Kidney (tissue), 14 donors: ENCODE results near the gene IL1RAPL1. TPM values are rescaled to one million over a fixed set of nuclear protein-coding genes. Genes with fewer than 3 reads are reported as not detected.

ENCODE experiments used
- DNase-seq, 5 donors: peaks; one replicate each; pipeline ENCODE4 v3.0.0-alpha.2; 2013 to 2020
- FAIRE-seq: peaks from 2 replicates; lab custom pipeline; 2012; peaks lifted over from hg19 to GRCh38; lab: Jason Lieb, UNC
- H3K27ac ChIP-seq, 2 donors: one replicate each; pipeline ENCODE4 v1.7.0; 2013; ENCODE audit warnings: low read depth in 2 of 2, low read length in 2 of 2, inconsistent platforms in 1 of 2
- H3K27me3 ChIP-seq: one replicate; pipeline ENCODE4 v1.7.1; 2013; ENCODE audit warnings: low read length, inconsistent platforms; ENCODE audit not compliant: control insufficient read depth, insufficient read depth
- H3K36me3 ChIP-seq, 3 donors: one replicate each; pipeline versions ENCODE4 v1.7.0 to v1.7.1; 2013; ENCODE audit warnings: low read length in 3 of 3, control low read depth in 1 of 3, inconsistent platforms in 1 of 3; ENCODE audit not compliant: insufficient read depth in 3 of 3, control insufficient read depth in 2 of 3
- H3K4me1 ChIP-seq, 3 donors: one replicate each; pipeline versions ENCODE4 v1.7.0 to v1.7.1; 2013; ENCODE audit warnings: low read length in 3 of 3, inconsistent platforms in 1 of 3, low read depth in 1 of 3; ENCODE audit not compliant: control insufficient read depth in 2 of 3, insufficient read depth in 2 of 3
- H3K4me3 ChIP-seq, 3 donors: one replicate each; pipeline versions ENCODE4 v1.7.0 to v1.8.1; 2013; ENCODE audit warnings: low read length in 3 of 3, control low read depth in 1 of 3, inconsistent platforms in 1 of 3
- H3K9ac ChIP-seq, 3 donors: one replicate each; pipeline versions ENCODE4 v1.7.0 to v1.7.1; 2013; ENCODE audit warnings: low read length in 3 of 3, control low read depth in 1 of 3, inconsistent platforms in 1 of 3
- H3K9me3 ChIP-seq, 3 donors: one replicate each; pipeline versions ENCODE4 v1.7.0 to v1.7.1; 2013; ENCODE audit warnings: low read length in 3 of 3, control low read depth in 1 of 3, inconsistent platforms in 1 of 3; ENCODE audit not compliant: control insufficient read depth in 2 of 3, insufficient read depth in 1 of 3
- intact Hi-C: fragments of 100-400 bp; cut with DNase I; formaldehyde crosslinking; loops from one replicate; pipeline ENCODE4 v1.11.1; 2022
- polyA plus RNA-seq: library from polyadenylated mRNA; stranded (reverse); fragments of 350-450 nt; fragmentation: Illumina TruSeq; extraction: RNeasy Lipid Tissue Mini Kit (QIAGEN cat#74804); gene quantifications from one replicate; pipeline ENCODE4 v1.2.3, GENCODE V29; 2014; ENCODE audit warnings: low read depth, low replicate concordance; ENCODE audit not compliant: insufficient read depth
- total RNA-seq: library from RNA; stranded (reverse); fragmentation: NEBNext Ultra II Directional; extraction: Animal tissue kit (Norgen Biotek cat#: 25700); gene quantifications from one replicate; pipeline ENCODE4 v1.2.1, GENCODE V29; 2021
- TF ChIP-seq, protein P1 (sequence below): IDR thresholded peaks from 3 replicates; pipeline ENCODE4 v1.5.1; 2012; ENCODE audit warnings: mild to moderate bottlenecking, moderate library complexity, borderline replicate concordance; ENCODE audit not compliant: insufficient read depth; ENCODE audit errors: extremely low read depth
- donor health status: control.
- donor health status: control.
- donor health status: control.
- donor health status: control.
- donor health status: control.
- donor health status: DM: yes; HTN: yes; CAD: no.
- donor health status: Normal renal cell carcinoma (clear cell type).

Gene IL1RAPL1
- total and polyA plus RNA-seq, 2 donors from 2014 or later, result 0.19 TPM; not detected in 1

DNA sequence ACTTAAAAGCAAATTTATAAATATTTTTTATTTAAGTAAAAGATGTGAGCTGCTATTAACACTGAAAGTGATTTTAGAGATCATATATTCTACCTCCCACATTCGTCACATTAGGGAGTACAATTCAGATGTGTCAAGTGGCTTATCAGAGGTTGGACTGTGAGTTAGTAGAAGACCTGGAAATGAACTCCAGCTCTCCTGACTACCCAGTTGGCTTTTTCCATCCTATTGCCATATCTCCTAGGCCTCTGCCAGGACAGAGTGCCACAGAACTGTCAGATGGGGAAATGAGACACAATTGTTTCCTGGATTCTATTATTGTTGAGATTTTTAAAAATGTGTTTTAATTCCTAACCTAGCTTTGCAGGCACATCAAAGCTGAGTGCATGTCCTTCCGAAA is 994.0 kb downstream of the IL1RAPL1 start:
- intact Hi-C loops, result no loop called here
- no peak overlapping the region for H3K4me3 ChIP-seq
- no peaks in the 10 kb centered on the region for H3K9me3 ChIP-seq
- FAIRE-seq (no peak), DNase-seq (no peak)
- H3K27ac ChIP-seq, result no peak overlapping the region
- TF ChIP-seq, protein P1, sequence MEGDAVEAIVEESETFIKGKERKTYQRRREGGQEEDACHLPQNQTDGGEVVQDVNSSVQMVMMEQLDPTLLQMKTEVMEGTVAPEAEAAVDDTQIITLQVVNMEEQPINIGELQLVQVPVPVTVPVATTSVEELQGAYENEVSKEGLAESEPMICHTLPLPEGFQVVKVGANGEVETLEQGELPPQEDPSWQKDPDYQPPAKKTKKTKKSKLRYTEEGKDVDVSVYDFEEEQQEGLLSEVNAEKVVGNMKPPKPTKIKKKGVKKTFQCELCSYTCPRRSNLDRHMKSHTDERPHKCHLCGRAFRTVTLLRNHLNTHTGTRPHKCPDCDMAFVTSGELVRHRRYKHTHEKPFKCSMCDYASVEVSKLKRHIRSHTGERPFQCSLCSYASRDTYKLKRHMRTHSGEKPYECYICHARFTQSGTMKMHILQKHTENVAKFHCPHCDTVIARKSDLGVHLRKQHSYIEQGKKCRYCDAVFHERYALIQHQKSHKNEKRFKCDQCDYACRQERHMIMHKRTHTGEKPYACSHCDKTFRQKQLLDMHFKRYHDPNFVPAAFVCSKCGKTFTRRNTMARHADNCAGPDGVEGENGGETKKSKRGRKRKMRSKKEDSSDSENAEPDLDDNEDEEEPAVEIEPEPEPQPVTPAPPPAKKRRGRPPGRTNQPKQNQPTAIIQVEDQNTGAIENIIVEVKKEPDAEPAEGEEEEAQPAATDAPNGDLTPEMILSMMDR, result no peak
- no peaks in the 10 kb centered on the region for H3K36me3 ChIP-seq
- H3K4me1 ChIP-seq, result no peaks in the 10 kb centered on the region
- no peak overlapping the region for H3K9ac ChIP-seq
- H3K27me3 ChIP-seq, result no peaks in the 10 kb centered on the region

DNA sequence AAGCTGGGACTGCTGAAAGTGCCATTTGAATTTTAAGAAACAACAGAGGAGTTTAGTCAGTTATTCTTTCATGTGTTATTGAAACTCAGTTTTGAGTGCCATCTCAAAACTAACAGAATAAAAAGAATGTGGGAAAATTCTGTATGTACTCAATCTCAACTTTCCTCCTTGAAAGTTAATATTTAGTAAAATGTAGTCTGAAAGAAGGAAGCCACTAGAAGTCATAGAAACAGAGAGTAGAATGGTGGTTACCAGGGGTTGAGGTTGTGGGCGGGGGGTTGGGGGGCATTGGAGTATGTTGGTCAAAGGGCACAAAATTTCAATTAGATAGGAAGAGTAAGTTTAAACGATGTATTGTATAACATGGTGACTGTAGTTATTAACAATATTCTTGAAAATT is 999.9 kb downstream of the IL1RAPL1 start:
- intact Hi-C loops, result no loop called here
- FAIRE-seq, result no peak
- H3K27ac ChIP-seq, result no peak overlapping the region
- TF ChIP-seq, protein P1, result no peak
- no peaks in the 10 kb centered on the region for H3K4me1 ChIP-seq
- no peak overlapping the region for H3K4me3 ChIP-seq
- no peak overlapping the region for H3K9ac ChIP-seq
- no peak for DNase-seq
- no peaks in the 10 kb centered on the region for H3K9me3 ChIP-seq
- H3K27me3 ChIP-seq, result no peaks in the 10 kb centered on the region
- H3K36me3 ChIP-seq, result no peaks in the 10 kb centered on the region

DNA sequence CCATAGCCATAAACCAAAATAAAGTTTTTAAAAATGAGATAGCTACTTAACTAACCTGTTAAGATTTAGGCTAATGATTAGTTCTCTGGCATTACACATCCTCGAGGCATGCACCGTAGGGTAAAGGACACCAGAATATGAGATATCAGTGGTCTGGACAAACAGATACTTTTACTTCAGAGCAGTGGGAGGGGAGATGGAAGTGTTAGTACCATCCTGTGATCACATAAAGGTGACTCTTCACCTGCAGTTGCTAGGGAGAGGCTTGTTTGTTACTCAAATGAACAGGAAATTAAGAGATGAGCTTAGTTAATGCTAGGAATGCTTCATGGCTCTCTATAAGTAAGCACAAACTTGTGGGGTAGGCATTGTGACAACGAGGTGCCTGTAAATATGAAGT is 1003.7 kb downstream of the IL1RAPL1 start:
- H3K36me3 ChIP-seq, result no peaks in the 10 kb centered on the region
- H3K4me1 ChIP-seq, result no peaks in the 10 kb centered on the region
- no peaks in the 10 kb centered on the region for H3K9me3 ChIP-seq
- intact Hi-C loops, result no loop called here
- TF ChIP-seq, protein P1, result no peak
- no peak for DNase-seq
- H3K27ac ChIP-seq, result no peak overlapping the region
- no peak for FAIRE-seq
- H3K4me3 ChIP-seq, result no peak overlapping the region
- no peaks in the 10 kb centered on the region for H3K27me3 ChIP-seq
- H3K9ac ChIP-seq, result no peak overlapping the region

DNA sequence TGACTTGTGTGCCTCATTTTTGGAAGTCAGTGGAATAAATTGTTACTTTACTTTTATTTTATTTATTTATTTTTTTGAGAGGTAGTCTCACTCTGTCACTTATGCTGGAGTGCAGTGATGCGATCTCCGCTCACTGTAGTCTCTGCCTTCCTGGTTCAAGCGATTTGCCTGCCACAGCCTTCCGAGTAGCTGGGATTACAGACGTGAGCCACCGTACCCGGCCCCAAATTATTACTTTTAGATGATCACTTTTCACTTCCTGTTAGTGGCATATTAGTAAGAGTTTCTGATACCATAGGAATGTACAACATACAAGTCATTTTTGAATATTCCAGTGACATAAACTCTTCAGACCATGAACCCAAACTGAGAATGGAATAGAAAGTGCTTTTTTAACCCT is 1017.1 kb downstream of the IL1RAPL1 start:
- Histone ChIP-seq H3K36me3 (no peaks in the 10 kb centered on the region), H3K4me3 (no peak overlapping the region), H3K27me3 (no peaks in the 10 kb centered on the region), H3K27ac (no peak overlapping the region), H3K9ac (no peak overlapping the region), H3K9me3 (no peaks in the 10 kb centered on the region), H3K4me1 (no peaks in the 10 kb centered on the region)
- intact Hi-C loops, result no loop called here
- FAIRE-seq (no peak), DNase-seq (no peak)
- TF ChIP-seq, protein P1, result no peak
